Liver (tissue), 3 donors: ENCODE results near the gene NRG4.

Experiments
- CTCF ChIP-seq: fragments of 150-350 bp; IDR thresholded peaks from 2 replicates; pipeline ENCODE4 v1.5.1; 2017; ENCODE audit warnings: improper control_type of control experiment, low read depth, low read length; ENCODE audit not compliant: missing input control
- EGR1 ChIP-seq, 2 donors: IDR thresholded peaks; 2 replicates each; pipeline ENCODE4 v1.6.1; 2016 to 2018; ENCODE audit warnings: antibody characterized with exemption in 2 of 2, low read depth in 2 of 2
- FOXA2 ChIP-seq: IDR thresholded peaks from 2 replicates; pipeline ENCODE4 v1.6.1; 2016; ENCODE audit warnings: antibody characterized with exemption
- GABPA ChIP-seq, 2 donors: IDR thresholded peaks in 1 of 2; conservative IDR thresholded peaks in 1 of 2; 2 replicates each; pipeline ENCODE4 v1.6.1; 2016; ENCODE audit warnings: antibody characterized with exemption in 2 of 2, mild to moderate bottlenecking in 1 of 2, moderate library complexity in 1 of 2
- NR2F2 ChIP-seq: IDR thresholded peaks from 2 replicates; pipeline ENCODE4 v1.6.1; 2016; ENCODE audit warnings: antibody characterized with exemption
- TAF1 ChIP-seq: conservative IDR thresholded peaks from 2 replicates; pipeline ENCODE4 v1.6.1; 2016; ENCODE audit warnings: antibody characterized with exemption, mild to moderate bottlenecking
- TF ChIP-seq, protein P1 (sequence below): IDR thresholded peaks from 2 replicates; pipeline ENCODE4 v1.6.1; 2016; ENCODE audit warnings: antibody characterized with exemption
- donor health status: healthy.
- donor health status: healthy.

DNA sequence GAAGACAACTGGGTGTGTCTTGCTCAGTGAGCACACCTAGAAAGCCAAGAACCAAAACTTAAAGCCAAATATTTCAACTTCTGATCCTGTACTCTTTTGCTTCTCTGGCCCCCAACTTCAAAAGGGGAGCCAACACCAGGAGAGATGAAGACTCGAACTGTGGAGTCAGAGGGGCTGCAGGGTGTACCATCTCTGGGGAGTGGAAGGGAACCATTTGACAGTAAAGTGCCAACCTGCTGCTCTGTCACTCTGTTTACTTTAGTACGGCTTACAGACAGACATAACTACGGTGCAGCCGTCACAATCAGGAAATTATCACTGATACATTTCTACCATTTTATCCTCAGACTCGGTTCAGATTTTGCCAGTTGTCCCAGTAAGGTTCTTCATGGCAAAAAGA lies 107.0 kb downstream of the NRG4 start:
- TF ChIP-seq TAF1 (no peak), EGR1 (IDR thresholded peaks at IDR 0.05; ENCODE audit: low read depth in 2 of 2) (no peak), CTCF (no peak), FOXA2 (no peak), NR2F2 (no peak), GABPA (IDR thresholded peaks at IDR 0.05 in 1 of 2, conservative IDR thresholded peaks at IDR 0.05 in 1 of 2) (no peak)
- TF ChIP-seq, protein P1, sequence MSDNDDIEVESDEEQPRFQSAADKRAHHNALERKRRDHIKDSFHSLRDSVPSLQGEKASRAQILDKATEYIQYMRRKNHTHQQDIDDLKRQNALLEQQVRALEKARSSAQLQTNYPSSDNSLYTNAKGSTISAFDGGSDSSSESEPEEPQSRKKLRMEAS = no peak
